HG02610 (cell line): ENCODE results near the gene TNFRSF1A.
"Not testable (repeated sequence)": the region's sequence is repeated elsewhere in the genome, so short reads cannot be mapped to it uniquely, and the experiment has no call there.

Experiments used
- ATAC-seq: cut with Tn5 transposase; IDR thresholded peaks from one replicate; pipeline ENCODE4 v1.9.1; 2021; ENCODE audit warnings: mild to moderate bottlenecking, moderate library complexity; ENCODE audit not compliant: unreplicated experiment

Gene TNFRSF1A

DNA sequence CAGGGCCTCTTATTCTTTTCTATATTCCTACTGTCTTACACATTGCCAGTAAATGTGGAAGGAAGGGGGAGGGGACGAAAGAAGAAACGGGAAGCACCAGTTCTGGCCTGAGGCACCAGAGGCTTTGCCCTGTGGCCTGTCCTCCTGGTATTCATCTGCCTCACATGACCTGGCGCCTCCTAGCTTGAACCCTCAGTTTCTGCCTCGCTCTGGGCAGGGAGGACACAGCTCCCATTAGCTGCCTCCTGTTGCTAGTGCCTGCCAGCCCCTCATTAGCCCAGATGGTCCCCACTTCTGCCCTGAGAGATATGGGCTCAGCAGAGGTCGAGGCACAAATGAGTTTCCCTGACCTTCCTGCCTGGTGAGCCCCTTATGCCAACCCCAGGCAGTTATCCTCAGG, 34.3 kb downstream of the TNFRSF1A start:
- no peak for ATAC-seq

DNA sequence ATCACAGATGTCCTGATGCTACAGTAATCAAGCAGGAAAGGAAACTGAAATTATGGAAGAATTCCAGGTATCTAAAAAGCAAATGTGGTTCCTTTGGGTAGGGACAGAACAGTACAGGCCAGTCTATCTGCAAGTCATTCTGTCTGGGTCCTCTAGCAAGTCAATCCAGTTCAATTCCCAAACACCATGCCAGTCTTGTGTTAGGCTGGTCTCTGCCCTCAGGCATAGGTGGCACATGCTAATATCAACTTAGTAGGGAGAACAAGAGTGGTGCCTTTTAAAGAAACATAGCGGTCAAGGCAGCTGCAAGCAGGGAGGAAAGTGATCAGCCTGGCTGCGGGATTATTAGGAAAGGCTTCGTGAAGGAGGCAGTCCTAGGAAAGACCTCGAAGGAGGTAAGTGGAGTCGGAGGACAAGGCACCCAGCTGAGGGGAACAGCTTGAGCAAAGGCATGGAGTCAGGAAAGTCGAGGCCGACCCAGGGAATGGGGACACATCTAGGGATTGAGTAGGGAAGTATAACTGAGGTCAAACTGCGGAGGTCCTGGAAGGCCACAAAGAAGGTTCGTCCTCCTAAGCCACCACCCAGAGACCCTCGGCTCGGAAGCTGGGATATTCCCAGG, 35.2 kb downstream of the TNFRSF1A start:
- no peak for ATAC-seq

DNA sequence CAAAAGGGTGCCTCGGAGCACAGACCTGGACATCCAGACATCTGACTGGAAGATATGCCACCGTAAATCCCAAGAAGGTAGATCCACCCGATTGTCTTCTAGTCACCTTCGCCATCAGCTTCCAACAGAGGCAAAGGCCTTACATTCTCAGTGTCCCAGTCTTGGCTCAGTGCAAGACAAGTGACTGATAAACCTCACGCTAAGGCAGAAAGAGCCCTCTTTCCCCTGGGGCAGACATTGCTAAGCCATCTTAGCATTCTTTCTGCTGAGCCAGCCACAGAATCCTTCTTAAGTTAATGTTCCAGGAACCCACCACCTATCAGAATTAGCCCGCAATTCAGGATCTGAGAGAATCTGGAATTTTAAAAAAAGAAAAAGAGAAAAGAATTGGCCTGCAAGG, 35.7 kb downstream of the TNFRSF1A start:
- ATAC-seq: no peak

DNA sequence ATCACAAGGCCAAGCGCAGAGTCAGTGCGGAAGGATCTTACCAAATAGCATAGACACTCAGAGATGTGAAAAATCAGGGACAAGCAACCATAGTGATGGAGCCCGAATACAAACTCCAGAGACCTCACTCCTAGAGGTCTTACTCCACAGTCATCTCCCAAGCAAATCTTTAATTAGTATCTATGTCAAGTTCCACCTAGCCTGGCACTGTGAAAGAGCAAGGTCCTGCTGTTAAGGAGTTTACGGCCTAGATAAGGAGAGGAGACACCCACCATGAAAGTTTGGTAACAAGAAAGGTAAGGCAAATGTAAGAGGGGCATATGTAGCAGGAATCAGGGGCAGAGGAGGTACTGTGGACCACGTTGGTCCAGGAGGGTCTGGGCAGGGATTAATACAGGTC, 38.8 kb downstream of the TNFRSF1A start:
- no peak for ATAC-seq

DNA sequence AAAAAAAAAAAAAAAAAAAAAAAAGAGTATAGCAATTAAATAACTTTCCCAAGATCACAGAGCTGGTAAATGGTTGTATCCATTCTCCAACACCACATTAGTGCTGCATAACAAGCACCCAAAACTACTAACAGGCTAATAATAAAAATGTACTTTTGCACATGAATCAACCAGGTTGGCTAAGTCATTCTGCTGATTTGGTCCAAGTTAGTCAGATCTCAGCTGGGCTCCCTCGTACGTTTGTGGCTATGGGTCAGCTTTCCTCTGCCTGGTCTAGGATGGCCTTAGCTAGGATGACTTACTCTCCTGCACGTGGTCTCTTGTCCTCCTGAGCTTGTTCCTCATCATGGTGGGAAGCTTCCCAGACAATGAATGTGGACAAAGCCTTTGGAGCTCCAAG, 39.3 kb downstream of the TNFRSF1A start:
- no peak for ATAC-seq

DNA sequence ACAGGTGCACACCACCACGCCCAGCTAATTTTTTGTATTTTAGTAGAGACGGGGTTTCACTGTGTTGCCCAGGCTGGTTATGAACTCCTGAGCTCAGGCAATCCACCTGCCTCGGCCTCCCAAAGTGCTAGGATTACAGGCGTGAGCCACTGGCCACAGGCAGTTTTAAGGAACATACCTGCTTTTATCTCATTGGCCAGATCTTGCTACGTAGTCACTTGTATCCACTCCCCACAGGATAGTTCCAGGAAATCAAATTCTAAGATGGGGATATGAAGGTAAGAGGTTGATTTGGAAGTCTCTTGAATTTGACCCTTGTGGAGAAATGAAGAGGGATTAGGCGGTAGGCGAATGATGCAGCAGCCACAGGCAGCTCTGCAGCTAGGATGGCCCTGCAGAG, 40.2 kb downstream of the TNFRSF1A start:
- no peak for ATAC-seq

DNA sequence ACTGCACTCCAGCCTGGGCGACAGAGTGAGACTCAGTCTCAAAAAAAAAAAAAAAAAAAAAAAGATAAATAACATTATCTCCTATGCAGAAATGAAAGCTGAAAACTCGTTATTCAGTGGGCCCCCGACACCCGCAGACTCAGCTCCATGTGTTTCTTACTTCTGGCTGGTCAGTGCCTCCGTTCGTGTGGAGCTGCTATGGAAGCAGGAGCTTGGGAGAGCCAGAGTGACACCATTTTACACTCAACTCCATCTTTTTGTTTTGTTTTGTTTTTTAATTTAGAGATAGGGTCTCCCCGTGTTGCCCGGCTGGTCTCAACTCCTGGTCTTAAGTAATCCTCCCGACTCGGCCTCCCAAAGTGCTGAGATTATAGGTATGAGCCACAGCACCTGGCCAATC, 44.7 kb downstream of the TNFRSF1A start:
- ATAC-seq: no peak

DNA sequence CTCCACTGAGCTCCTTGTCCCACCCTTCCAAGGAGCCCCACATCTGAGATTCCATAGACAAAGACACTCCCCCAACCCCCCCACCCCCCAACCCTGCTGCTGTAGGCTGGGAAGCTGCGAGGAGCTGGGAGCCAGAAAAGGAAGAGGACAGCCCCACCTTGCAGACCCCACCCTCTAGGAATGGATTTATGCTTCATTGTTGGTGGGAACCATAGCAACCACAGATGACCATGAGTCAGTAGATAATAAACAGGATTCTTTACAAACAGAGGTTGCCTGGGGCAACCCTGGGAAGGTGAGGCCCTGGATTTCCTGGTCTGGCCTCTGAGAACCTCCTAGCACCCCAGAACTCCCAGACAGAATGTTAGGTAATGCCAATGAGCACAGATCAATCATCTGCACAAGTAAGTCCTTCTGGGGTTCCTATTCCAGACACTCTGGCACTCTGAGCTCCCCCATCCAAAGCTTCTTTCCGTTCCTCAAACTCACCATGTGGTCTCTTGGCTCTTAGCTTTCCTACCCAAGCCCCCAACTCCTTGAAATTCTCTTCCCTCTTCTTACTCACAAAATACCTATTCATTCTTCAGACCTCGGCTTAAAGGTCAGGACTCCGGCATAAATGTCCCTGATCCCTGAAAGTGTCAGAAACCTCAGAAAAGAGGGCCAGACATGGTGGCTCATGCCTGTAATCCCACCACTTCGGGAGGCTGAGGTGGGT, 46.6 kb downstream of the TNFRSF1A start:
- ATAC-seq: no peak

DNA sequence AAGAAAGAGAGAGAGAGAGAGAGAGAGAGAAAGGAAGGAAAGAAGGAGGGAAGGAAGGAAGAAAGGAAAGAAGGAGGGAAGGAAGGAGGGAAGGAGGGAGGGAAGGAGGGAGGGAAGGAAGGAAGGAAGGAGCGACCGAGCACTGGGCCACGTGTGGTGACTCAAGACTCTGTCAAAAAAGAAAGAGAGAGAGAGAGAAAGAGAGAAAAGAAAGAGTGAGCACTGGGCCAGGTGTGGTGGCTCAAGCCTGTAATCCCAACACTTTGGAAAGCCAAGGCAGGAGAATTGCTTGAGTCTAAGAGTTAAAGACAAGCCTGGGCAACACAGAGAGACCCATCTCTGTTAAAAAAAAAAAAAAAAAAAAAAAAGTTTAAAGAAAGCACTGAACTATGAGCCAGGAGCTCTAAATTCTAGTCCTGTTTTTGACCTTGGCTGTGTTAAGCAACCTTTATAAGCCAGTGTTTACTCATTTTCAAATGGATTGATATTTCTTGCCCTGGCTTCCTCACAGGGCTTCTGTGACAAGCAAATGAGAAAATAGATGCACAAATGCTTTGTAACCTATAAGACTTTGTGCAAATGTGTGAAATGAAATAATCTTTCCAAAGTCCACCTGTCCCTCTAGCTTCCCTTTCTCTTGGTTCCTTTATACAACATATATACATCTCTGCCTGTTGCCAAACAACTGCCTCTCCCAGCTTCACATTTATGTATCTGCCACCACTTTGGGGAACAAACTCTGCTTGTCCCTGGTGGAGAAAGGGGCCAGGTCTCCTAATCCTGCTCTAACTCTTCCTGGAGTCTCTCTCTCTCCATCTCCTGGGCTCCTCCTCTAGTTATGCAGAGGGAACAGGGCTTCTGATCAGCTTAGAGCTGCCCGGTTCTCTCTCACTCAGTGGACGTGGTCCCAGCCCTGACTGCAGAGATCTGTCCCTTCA, 47.5 kb downstream of the TNFRSF1A start:
- no peak for ATAC-seq

DNA sequence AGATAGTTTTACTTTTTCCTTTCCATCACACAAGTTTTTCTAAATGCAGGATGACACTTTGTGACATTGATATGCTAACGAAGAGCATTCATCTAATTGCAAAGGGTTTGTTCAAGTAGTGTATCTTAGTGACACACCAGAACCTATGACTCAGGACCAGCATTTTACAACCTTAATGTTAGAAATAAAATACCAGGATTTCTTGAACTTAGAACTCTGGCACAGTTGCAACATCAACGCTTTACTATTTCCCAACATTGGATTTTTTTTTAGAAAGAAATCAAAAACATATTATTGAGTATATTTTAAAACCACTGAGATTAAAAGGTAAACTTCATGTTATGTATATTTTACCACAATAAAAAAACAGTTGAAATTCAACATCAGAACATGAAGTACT, 49.3 kb downstream of the TNFRSF1A start:
- ATAC-seq: no peak

DNA sequence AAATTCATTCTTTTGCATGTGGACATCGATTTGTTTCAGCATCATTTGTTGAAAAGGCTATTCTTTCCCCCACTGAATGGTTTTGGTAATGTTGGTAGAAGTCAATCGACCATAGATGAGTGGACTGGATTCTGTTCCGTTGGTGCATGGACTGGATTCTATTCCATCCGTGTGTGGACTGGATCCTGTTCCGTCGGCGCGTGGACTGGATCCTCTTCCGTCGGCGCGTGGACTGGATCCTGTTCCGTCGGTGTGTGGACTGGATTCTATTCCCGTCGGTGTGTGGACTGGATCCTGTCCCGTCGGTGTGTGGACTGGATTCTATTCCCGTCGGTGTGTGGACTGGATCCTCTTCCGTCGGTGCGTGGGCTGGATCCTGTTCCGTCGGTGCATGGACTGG, 52.0 kb downstream of the TNFRSF1A start:
- not testable (repeated sequence) for ATAC-seq

DNA sequence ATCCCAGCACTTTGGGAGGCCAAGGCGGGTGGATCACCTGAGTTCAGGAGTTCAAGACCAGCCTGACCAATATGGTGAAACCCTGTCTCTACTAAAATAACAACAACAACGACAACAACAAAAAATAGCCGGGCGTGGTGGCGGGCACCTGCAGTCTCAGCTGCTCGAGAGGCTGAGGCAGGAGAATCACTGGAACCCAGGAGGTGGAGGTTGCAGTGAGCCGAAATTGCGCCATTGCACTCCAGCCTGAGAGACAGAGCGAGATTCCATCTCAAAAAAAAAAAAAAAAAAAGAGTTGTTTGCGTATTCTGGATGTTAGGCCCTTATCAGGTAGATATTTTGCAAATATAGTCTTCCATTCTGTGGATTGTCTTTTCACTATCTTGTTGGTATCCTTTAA, 52.8 kb downstream of the TNFRSF1A start:
- ATAC-seq: not testable (repeated sequence)

DNA sequence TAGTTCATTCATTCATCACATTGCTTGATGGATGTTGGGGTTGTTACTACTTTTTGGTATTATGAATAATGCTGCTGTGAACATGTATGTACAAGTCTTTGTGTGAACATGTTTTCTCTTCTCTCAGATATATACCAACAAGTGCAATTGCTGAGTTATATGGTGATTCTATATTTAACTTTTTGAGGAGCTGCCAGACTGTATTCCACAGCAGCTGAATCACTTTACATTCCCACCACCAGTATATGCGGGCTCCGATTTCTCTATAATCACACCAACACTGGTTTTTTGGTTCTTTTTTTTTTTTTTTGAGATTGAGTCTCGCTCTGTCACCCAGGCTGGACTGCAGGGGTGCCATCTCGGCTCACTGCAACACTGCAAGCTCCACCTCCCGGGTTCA, 53.6 kb downstream of the TNFRSF1A start:
- ATAC-seq: no peak

DNA sequence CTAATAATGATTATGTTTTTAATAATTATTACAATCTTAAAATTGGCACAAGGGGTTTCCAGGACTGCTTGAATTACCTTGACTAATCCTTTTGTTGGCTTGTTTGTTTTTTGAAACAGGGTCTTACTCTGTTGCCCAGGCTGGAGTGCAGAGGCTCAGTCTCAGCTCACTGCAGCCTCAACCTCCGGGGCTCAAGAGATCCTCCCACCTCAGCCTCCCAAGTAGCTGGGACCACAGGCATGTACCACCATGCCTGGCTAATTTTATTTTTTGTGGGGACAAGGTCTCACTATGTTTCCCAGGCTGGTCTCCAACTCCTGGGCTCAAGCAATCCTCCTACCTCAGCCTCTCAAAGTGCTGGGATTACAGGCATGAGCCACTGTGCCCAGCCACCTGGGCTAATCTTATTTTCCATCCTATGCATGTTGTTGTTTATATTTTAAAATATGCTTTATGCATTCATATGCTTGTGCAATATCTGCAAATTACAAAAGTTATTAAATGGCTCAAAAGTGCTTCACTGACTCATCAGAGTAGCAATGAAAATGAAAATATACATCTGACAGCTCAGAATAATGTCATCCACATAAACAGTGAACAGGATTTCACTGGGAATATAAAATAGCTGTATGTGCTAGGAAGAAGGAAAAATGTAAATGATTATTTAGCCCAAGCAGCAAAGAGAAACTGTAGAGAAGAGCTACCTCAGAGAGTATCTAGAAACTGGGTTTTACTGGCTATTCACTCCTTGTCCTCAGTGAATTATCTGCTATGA, 56.2 kb downstream of the TNFRSF1A start:
- ATAC-seq: no peak

DNA sequence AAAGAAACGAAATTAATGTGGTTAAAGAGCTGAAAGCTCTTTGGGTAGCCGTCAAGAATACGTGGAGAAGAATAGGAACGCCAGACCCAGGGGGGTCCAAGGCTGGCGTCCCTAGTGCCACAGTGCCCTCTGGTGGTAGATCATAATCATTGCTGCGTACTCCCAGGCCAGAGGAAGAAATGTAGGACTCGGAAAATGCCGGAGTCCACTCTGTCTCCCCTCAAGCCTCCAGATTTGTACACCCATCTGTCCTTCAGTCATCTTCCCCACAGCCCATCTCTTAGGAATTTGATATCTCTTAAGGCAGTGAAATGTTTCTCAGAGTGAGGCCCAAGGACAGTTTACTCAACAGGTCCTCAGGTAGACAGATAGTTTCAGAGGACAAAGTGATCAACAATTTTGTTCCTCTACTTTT, 56.8 kb downstream of the TNFRSF1A start:
- ATAC-seq: no peak

DNA sequence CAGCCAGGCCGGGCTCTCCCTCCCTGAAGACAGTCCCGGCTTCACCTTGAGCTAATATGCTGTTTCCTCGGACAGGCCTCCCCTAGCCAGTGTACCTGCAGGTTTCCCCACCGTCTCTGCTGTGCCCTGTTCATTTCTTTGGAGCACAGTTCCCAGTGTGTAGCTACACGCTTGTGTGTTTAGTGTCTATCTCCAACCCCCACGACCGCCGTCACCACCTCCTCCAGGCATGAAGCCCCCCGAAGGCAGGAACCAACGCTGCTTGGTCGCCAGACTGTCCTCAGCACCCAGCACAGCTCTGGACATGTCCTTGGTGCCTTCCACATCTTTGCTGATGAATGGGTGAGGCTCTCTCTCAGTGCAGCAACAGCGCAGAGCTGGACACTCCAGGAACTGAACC, 57.6 kb downstream of the TNFRSF1A start:
- no peak for ATAC-seq

DNA sequence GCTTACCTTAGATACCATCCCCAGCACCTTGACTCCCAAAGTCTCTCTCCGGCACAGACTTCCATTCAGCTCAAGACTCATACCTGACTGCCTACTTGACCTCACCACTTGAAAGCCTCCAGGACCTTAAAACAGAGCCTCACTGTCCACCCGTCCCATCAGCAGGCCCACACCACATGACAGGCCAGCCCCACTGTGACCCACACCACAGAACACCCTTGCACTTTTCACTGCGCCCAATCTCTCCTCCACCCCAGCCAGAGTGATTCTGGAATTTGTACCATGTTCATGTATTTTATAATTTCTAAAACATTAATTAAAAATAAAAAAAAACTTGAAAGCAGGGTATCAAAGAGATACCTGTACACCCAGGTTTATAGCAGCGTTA, 59.4 kb downstream of the TNFRSF1A start:
- ATAC-seq: no peak

DNA sequence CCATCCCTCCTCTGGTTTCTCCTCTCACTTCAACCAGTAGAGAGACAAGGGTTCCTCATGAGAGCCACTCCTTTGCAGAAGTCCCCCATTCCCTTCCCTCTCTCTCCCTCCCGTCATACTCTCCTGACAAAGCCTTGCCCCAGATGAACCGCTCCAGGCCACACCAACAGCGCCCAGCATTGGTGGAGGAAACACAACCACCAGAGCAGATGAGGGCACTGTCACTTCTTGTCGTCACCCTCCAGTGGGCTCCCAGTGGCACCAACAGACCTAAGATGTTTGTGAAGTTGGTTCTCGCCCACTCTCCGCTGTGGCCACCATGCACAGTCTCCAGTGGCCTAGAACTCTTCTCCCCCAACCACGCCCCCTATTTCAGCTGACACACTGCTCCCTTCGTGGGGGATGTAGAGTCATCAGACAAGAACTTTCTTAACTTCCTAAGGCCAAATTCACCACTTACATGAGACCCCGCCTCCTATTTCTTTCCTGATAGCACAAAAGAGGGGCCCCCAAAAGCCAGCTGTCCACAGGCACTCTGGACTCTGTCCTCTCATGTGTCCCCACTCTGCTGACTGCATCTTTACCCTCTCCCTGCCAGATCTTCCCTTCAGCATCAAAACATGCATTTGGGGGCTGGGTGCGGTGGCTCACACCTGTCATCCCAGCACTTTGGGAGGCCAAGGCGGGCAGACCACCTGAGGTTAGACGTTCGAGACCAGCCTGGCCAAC, 60.6 kb downstream of the TNFRSF1A start:
- ATAC-seq: no peak

DNA sequence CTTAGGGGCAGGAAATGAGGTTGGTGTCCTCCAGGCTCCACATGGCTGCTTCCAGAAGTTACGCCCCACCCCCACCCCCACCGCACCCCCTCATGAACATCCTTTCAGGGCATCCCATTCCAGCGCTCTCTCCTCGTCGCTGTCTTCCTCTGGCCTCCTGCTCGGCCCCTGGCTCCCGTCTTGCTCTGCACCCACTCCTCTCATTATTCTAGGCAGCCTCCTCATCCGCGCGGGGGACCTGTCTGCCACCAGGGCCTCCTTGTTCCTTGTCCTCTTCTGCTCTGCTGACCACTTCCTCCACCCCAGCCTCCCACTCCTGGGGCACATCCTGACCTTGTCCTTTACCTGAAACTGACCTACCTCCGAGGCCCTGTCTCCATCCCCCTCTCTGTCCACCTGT, 61.2 kb downstream of the TNFRSF1A start:
- no peak for ATAC-seq

DNA sequence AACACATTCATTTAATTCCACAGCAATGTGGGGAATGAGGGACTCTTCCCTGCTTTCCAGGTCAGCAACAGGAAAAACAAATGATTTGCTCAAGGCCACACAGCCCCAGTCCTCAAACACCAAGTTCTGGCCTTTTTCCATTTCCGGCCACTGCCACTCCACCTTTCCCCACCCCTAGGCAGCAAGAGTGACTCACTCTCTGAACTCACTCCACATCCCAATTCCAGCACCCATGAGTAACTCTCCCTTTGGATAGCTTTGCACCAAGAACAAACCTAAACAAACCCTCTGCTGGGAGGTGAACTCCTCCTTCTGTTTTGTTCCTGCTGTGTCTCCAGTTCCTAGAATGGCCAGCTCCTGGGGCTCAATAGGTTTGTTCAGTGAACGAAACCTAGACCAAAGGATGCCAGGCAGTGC, 61.8 kb downstream of the TNFRSF1A start:
- ATAC-seq: no peak
